Left forelimb (tissue), 1 donor: Measurements from ENCODE around the gene CACUL1.

Source experiments
- DNase-seq: peaks from one replicate; pipeline ENCODE4 v3.0.0-alpha.2; 2018; ENCODE audit warnings: low spot score

CACUL1 gene

DNA sequence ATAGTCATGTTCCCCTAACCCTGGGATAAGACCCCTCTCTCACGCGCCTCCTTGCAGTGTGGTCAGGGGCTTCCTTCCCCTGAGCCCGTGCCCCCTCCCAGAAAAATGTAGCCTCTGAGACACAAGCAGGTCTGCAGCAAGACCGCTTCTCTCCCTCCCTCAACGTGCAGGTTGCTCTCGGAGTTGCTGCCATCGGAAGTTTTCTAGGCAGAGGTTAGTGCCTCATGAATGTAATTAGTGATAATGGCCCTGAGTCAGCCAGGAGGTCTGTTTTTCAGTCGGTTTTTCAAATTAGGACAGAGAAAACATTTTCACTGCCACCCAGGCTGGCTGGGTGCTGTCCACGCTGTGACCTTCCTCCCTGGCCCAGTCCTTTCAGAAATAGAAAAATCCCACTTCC lies 116.1 kb downstream of the CACUL1 start:
- DNase-seq, result no peak

DNA sequence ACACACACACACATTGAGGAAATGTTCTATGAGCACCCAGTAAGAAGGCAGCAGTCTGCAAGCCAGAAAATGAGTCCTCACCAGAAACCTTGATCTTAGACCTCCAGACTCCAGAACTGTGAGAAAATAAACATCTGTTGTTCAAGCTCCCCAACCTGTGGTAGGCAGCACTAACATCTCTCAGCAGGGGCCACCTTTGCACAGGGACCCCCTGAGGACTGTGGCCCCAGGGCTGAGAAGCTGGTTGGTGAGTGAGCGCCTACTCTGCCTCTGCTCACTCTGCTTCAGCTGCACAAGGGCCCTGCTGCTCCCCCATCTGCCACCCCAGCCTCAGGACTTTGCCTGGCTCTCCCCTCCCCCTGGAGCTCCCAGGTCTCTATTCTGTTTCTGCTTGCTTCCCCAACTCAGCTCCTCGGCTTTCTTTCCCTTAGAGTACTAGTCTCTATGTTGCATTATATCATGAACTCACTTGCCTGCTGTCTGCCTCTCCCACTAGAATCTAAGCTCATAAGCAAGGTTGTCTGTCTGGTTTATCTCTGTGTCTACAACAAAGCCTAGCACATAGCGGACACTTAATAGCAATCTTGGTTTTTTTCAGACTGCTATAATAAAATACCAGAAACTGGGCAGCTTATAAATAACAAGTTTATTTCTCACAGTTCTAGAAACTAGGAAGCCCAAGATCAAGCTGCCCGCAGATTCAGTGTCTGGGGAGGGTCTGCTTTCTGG lies 118.9 kb downstream of the CACUL1 start:
- no peak for DNase-seq

- no peak for DNase-seq
Measured at GRCh38 chr10:118633786-118634185, 121.0 kb downstream of the CACUL1 start.

- no peak for DNase-seq
Measured at GRCh38 chr10:118629211-118629610, 125.6 kb downstream of the CACUL1 start.

DNA sequence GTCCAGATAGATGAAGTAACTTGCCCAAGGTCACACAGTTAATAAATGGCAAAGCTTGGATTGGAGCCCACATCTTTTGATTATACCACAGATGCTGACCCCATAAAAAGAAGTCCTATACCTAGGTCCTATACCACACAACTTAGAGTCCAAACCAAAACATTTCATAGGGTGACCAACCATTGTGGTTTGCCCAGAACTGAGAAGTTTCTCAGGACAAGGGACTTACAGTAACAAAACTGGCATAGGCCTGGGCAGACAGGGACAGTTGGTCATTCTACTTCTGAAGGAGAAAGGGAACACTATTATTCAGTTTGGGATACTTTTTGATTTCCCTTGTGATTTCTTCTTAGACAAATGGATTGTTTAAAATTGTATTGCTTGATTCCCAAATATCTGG lies 126.4 kb downstream of the CACUL1 start:
- DNase-seq, result no peak

GRCh38 chr10:118626953-118627352 lies 127.8 kb downstream of the CACUL1 start:
- no peak for DNase-seq
